WTC11 (cell line): ENCODE measurements around the gene ZNF175.

Experiments
- CTCF ChIP-seq: fragments of 200-600 bp; IDR thresholded peaks from 2 replicates; pipeline ENCODE4 v1.8.0; 2022; ENCODE audit warnings: antibody characterized with exemption
- E2F4 ChIP-seq: sonication (generic); formaldehyde crosslinking; IDR thresholded peaks from 2 replicates; pipeline ENCODE4 v1.8.1; 2022; ENCODE audit warnings: low read depth, mild to moderate bottlenecking, moderate library complexity, missing genetic modification reagents, borderline replicate concordance

GRCh38 chr19:51546107-51546649 is 24.9 kb upstream of the ZNF175 start:
- TF ChIP-seq CTCF (no peak), E2F4 (CRISPR knock-in tag) (no peak)
